Stomach (tissue), 4 donors: ENCODE data around the gene SLC28A1.

ENCODE experiments used
- POLR2A ChIP-seq, 4 donors: fragments of 450-650 bp; IDR thresholded peaks; one replicate each; pipeline ENCODE4 v1.6.1; 2016; ENCODE audit warnings: antibody characterized with exemption in 4 of 4, control low read depth in 2 of 4, mild to moderate bottlenecking in 1 of 4, moderate library complexity in 1 of 4
- POLR2AphosphoS5 ChIP-seq, 3 donors: sonication (generic); formaldehyde crosslinking; IDR thresholded peaks; one replicate each; pipeline ENCODE4 v1.6.1; 2016; ENCODE audit warnings: antibody characterized with exemption in 3 of 3
- TF ChIP-seq, protein P1 (sequence below), 7 experiments: fragments of 450-650 bp in 4 of 7; fragments of 200-600 bp in 3 of 7; sonication (generic) in 3 of 7; IDR thresholded peaks; one replicate each; pipeline ENCODE4 v1.5.1; 2016 to 2019; ENCODE audit warnings: antibody characterized with exemption in 7 of 7, control low read depth in 2 of 7, mild to moderate bottlenecking in 1 of 7

DNA sequence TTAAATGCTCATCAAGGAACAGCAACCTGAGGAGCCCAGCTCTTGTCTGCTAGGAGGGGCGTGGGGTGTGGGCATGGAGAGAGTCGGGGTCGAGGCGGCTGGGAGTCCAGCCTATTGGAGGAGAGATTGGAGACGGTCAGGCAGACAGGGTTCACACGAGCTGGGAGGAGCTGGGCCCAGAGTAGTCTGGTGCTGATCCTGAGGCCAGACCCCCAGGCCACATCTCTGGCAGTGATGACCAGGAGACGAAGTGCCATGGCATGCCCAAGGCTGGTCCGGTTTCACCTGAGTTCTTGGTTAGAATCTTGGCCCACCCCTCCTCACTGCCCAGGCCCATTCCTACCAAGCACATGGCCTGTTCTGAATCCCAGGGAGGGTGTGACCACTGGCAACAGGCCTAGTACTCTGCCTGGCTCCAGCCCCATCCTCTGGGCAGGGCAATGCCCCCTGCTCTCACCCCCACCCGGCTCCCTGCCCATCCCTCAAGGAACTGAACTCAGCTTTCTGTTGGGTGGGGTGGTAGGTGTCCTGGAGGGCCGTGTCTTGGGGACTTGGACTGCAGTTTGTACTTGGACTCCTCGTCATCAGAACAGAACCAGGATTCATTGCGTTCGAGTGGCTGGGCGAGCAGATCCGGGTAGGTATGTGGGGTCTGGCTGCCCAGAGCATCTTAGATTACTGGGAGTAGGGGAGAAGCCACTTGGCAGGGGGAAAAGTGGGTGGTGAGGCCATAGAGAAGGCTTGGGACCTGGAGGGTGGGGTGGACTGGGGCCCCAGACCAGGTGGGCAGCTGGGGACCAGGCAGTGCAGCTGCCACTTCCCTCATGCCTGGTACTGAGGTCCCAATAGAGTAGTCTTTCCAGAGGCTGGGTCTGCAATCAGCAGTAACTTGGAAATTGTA is 20.8 kb downstream of the SLC28A1 start:
- TF ChIP-seq, protein P1, sequence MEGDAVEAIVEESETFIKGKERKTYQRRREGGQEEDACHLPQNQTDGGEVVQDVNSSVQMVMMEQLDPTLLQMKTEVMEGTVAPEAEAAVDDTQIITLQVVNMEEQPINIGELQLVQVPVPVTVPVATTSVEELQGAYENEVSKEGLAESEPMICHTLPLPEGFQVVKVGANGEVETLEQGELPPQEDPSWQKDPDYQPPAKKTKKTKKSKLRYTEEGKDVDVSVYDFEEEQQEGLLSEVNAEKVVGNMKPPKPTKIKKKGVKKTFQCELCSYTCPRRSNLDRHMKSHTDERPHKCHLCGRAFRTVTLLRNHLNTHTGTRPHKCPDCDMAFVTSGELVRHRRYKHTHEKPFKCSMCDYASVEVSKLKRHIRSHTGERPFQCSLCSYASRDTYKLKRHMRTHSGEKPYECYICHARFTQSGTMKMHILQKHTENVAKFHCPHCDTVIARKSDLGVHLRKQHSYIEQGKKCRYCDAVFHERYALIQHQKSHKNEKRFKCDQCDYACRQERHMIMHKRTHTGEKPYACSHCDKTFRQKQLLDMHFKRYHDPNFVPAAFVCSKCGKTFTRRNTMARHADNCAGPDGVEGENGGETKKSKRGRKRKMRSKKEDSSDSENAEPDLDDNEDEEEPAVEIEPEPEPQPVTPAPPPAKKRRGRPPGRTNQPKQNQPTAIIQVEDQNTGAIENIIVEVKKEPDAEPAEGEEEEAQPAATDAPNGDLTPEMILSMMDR (IDR thresholded peaks at IDR 0.05), result no peak
- no peak for TF ChIP-seq POLR2A (IDR thresholded peaks at IDR 0.05)
- no peak for TF ChIP-seq POLR2AphosphoS5 (IDR thresholded peaks at IDR 0.05)
